Transverse colon (tissue), 4 donors: Measurements from ENCODE around the gene PLA2G12B.

Source experiments
- CTCF ChIP-seq, 5 experiments: fragments of 200-600 bp in 3 of 5; fragments of 450-650 bp in 2 of 5; sonication (generic) in 3 of 5; IDR thresholded peaks; 1 replicate in 2 of 5; 2 replicates in 3 of 5; pipeline ENCODE4 v1.5.1; 2016 to 2017; ENCODE audit warnings: antibody characterized with exemption in 5 of 5, inconsistent platforms in 3 of 5, mild to moderate bottlenecking in 2 of 5, moderate library complexity in 1 of 5
- EP300 ChIP-seq: sonication (generic); formaldehyde crosslinking; IDR thresholded peaks from one replicate; pipeline ENCODE4 v1.6.1; 2017; ENCODE audit warnings: antibody characterized with exemption, low read depth
- POLR2A ChIP-seq: fragments of 450-650 bp; IDR thresholded peaks from one replicate; pipeline ENCODE4 v1.6.1; 2016; ENCODE audit warnings: antibody characterized with exemption, mild to moderate bottlenecking, moderate library complexity
- POLR2AphosphoS5 ChIP-seq, 3 donors: sonication (generic); formaldehyde crosslinking; IDR thresholded peaks; one replicate each; pipeline ENCODE4 v1.6.1; 2016; ENCODE audit warnings: antibody characterized with exemption in 3 of 3

- TF ChIP-seq POLR2A: no peak
- no peak for TF ChIP-seq CTCF (IDR thresholded peaks at IDR 0.05)
- TF ChIP-seq EP300: no peak
- TF ChIP-seq POLR2AphosphoS5 (IDR thresholded peaks at IDR 0.05): no peak
Observed at GRCh38 chr10:72886621-72887020, 68.0 kb downstream of the PLA2G12B start.
